HuH-7.5 (cell line): ENCODE measurements around the gene ST6GALNAC3.
"Not testable (repeated sequence)": the region's sequence is repeated elsewhere in the genome, so short reads cannot be mapped to it uniquely, and the experiment has no call there.

Experiments
- DNase-seq: peaks from one replicate; pipeline ENCODE4 v3.0.0; 2011; ENCODE audit warnings: low spot score

The ST6GALNAC3 gene

DNA sequence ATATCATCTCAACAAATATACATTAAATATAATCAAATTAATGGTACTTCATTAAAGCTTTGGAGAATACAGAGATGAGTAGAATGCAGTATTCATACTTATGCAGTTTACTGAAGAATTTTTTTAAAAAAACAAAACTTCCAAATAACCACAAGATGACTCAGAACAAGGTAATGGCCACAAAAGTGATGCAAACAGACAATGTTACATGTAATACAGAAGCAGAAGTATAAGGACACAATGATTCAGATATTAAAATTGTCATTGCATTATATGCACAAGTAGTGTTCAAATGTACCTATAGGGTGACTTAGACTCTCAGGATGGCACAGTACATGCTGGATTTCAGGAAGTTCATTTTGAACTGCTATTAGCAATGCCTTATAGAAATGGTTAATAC, 565.5 kb downstream of the ST6GALNAC3 start:
- DNase-seq = no peak

DNA sequence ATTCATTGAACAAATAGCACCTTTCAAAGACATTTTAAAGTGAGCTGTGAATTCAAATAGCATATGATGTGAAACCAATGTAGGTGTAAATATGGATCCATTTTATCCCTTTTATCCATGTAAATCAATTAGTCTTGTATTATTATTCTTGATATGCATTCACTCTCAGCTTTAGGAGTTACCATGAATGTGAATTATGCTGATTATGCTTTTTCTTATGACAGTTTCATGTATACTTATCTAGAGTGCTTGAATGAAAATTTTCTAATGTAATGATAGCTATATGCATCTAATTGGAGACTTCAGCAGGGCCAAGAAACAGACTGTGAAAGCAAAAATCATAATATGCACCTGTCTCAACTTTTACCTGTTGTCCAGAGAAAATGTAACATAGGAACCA, 566.2 kb downstream of the ST6GALNAC3 start:
- DNase-seq = no peak

DNA sequence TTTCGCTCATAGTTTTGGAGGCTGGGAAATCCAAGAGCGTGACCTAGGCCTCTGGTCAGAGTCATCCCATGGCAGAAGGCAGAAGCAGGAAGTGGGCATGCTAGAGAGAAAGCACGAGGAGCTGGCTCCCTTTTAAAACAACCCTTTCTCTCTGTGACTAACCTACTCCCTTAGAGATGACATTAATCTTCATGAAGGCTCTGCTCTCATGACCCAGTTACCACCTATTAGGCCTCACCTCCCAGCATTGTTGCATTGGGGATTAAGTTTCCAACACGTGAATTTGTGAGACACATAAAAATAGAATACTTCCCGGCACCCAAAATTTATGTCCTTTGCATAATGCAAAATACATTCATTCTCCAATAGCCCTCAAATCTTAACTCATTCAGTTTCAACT, 569.6 kb downstream of the ST6GALNAC3 start:
- no peak for DNase-seq

DNA sequence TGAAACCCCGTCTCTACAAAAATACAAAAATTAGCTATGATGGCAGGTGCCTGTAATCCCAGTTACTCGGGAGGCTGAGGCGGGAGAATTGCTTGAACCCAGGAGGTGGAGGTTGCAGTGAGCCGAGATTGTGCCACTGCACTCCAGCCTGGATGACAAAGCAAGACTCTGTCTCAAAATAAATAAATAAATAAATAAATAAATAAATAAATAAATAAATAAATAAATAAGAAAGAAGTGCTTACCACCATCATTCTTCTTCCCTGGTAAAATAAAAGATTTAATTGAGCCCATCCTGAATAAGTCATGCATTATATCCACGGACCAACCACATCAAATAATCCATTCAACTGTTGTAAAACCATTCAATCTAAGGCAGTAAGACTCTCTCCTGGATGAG, 578.3 kb downstream of the ST6GALNAC3 start:
- DNase-seq = not testable (repeated sequence)

DNA sequence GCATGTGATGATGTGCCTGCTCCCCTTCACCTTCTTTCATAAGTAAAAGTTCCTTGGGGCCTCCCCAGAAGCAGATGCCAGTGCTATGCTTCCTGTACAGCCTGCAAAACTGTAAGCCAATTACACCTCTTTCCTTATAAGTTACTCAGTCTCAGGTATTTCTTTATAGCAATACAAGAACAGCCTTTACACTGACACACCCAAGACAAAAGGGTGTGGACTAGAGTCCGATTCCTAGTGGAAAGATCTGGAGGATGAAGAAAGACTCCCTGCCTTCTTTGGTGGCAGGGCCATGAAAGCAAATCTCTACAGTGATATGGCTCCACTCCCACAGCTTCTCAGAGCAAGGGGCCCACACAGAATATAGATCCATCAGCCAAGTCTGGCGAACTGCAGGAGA, 583.1 kb downstream of the ST6GALNAC3 start:
- DNase-seq = no peak

DNA sequence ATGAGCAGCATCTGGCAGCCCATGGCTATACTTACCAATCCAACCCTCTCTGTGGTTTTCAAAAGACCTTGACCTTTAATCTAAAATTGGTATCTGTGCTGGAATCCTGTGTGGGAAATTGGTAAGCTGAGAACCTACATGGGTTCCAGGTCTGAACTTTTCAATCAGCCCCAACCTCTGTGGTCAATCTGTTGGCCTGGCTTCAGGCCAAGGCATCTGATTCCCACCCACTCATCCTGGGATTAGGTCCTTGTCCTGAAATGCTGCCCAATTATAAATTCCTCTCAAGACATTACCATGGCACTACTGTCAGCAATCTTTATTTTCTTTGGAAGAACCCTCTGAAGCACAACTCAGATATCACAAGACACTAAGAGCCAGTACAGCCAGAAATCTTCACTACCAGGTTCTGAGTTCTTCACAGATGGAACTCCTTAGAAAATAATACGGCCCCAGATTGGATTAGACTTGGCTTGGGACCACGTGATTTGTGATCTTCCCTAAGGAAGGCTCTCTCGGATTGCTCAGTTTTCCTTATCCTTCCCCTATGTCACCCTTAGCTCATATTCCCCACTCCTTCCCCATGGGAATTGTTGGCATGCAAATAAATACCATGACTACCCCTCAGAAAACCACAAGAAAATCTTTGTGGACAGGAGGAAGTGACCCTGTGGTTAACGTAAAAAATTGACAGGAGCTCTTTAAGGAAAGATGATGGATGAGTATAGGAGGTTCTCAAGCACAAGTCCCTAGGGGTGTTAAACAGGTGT, 584.8 kb downstream of the ST6GALNAC3 start:
- no peak for DNase-seq

DNA sequence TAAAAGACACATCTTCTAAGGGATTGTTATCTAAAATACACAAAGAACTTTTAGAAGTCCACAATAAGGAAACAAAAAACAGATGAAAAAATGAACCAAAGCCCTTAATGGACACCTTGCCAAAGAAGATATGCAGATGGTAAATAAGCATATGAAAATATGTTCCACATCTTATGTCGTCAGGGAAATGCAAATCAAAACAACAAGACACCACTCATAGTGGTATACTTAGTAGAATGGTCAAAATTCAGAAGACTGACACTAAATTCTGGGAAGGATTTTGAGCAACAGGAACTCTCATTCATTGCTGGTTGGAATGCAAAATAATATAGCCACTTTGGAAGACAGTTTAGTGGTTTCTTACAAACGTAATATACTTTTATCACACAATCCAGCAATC, 587.0 kb downstream of the ST6GALNAC3 start:
- DNase-seq = no peak

DNA sequence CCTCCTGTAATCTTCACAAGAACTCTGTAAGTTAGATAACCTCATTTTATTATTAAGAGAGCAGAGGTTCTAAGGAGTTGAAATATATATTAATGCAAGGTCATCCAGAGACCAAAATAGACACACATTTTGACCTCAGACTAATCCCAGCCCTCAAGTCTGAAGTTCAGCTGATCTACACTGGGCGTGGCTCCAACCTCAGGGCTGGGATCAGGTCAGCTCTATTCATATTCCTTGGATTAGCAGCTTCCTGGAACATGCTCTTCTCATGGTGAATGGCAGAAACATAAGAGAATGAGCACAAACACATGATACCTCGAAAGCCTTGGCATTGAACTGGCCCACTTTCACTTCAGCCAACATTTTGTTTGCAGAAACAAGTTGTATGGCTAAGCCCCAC, 592.0 kb downstream of the ST6GALNAC3 start:
- no peak for DNase-seq

DNA sequence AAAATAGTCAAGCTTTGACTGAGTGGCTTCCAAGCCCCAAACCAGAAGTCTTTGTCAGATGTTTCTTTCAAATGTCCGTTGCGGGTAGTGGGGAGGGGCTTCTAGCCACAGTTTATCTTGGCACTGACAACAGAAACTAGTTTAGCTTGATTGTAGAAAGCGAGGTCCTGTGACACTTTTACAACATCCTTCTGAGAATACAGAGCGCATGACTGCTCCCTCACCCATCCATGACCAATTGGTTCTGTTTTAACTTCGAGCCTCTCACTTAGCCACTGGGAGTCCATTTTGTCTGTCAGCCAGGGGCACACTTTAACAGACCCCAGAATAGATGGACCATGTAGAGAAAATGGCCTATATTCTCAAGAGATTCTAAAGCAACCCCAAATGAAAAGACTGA, 593.5 kb downstream of the ST6GALNAC3 start:
- DNase-seq = no peak

DNA sequence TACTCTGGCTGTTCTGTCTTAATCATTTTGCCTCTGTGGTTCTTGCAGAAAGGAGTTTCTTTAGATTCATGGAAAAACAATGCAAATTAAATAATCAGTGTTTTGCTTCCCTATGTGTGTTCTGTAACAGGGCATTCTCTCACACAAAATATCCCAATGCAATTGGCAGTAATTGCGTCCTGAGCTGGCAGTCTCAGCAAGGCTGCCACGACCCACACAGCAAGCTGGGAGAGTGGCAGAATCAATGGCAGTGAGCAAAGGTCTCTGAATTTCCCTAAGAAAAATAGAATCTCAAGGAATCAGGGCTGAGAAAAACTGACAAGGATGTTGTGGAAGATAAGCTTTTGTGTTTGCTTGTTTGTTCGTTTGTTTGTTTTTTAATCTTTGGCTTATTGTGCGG, 594.6 kb downstream of the ST6GALNAC3 start:
- DNase-seq = no peak

DNA sequence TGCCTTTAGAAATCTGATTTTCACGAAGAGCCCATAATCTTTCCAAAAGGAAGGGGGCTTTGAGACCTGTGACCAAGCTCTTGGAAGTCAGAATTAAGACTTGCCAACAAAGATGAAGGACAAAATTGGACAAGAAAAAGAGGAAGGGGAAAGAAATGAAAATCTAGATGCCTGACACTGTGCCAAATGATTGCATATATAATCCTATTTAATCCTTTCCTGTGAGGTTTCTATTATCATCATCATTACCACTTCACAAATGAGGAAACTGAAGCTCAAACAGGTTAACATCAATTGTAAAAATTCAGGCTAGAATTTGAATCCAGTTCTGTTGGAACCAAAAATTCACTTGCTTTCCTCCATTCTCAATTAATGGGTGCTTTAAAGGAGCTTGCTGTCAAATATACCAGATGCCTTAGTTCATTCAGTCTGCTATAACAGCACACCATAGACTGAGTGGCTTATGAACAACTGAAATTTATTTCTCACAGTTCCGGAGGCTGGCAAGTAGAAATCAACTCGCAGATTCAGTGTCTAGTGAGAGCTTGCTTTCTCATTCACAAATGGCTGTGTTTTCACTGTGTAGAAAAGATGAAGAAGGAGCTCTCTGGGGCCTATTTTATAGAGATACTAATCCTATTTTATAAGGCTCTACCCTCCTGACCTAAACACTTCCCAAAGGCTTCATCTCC, 595.2 kb downstream of the ST6GALNAC3 start:
- no peak for DNase-seq

DNA sequence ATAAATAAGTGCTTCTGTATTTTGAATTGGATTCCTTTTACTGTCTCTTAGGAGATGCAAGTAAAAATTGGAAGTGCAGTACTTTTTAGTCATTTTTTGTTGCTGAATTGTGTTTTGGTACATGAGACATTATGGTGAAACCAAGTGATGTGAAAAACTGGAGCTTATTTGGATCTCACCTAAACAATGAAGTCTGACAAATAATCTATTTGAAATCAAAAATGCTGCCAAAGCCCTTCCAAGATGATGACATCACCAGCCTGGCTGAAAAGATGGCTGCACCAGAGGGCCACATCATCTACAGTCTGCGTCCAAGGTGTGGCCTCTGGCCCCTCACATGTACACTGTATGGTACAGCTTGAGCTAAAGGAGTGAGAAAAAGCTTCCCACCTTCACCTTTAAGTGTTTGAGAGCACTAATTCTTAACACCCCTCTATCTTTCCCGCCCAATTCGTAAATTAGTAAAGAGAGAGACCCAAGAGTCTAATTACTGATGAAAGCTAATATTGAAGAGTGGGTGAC, 600.2 kb downstream of the ST6GALNAC3 start:
- no peak for DNase-seq

DNA sequence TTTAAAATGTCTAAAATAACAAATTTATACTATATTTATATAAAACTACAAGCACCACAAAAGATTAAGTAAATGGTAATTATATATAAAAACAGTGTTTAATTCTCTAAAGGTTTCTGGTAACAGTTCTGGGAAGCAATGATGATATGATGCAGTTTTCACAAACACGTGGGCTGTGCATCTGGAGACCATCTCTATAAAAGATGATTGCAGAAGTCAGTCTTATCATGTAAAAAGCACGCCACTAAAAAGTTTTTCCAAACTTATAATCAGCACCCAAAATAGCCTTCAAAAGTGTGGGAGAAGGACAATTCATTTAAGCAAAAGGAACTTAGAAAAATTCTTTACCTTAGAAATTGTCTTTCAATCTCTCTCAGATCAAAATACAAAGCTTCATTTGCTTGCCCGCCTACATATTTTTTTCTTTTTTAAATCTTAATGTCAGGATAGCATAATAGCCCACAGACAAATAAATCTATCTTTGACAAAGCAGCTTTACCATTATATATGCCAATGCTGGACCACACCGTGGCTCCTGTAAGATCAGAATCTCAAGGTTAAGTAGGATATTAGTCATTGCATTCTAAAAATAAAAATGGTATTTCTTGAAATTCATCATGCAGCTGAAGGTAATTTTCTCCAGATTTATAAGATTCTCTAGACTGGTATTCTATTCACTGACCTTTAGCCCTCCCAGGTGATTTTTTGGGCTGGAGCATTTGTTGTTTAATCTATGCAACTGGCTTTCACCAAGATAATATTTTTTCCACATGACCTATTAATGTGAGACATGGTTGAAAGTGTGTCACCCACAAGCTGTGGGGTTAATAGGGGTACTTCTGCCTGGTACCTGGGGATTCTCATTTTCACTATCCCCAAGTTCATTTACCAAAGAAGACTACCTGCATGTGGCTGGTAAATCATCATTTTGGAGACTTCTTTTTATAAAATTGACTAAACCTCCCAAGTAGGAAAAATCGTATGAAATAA, 603.2 kb downstream of the ST6GALNAC3 start:
- DNase-seq = no peak

DNA sequence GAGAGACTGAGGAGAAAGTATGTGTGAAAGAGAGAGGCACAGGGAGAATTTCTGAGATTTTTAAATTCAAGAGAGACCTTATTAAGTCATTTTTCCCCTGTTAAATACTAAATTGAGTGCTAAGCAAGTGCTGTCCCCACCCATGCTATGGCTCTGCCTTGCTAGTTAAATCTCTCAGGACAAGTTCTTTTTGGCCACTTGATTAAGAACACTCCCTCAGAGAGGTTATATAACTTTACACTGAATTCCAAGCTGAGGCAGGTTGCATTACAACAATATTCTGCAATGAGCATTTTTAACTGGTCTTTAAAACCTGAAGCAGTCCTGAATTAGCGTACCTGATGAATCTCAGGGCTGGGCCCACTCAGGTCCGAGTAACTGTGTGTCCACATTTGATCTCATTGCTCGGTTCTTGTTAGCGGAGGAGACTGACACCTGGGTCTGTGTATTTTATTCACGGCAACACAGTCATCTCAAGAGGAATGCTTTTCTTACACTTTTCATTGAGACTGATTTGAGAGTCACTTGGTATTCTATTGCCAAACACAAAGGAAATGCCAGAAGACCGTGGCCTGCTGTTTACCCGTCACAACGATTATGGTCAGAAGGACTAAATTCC, 605.1 kb downstream of the ST6GALNAC3 start:
- no peak for DNase-seq

DNA sequence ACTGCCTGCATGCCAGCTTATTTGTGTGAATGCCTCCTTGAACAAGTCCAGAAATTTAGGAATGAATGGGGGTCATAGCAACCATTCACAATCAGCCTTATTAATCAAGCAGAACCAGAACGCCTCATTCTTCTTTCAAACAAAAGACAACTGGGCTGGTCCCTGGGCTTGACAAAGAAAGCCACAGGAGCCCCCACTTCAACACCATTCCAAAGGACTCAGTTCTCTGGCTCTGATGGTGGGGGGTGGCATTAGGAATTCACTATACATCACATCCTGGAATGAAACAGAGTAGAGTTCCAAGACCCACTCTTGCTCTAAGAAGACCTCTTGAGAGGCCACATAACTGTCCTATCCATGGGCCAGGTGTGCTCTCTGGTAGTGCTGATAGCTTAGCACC, 606.1 kb downstream of the ST6GALNAC3 start:
- no peak for DNase-seq

DNA sequence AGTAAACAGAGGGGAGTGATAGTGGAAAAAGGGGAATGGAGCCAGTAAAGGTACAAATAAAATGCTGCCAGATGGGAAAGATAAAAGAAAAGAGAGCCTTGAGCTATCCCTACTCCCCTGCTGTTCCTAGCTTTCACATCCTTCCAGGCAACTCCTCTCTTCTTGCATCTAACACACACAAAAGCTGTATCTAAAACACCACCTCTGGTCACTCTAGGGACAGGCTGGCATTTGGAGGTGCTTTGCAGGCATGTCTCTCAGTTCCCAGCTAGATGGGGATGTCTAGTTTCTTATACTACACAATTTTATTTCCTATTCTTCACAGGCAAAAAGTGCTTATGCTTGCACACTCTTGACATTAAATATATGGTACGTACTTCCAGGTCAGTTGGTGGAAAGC, 607.6 kb downstream of the ST6GALNAC3 start:
- no peak for DNase-seq
